ENCODE measurements around the gene FLT4. TPM values are rescaled to one million over a fixed set of nuclear protein-coding genes. Genes with fewer than 3 reads are reported as not detected.

FLT4 gene
- total RNA-seq, 1 donor from 2014 or later: 2.0 TPM

- Mint-ChIP-seq H3K4me1 (ENCODE audit: low read depth) (peaks cover 2% of the 10 kb centered on the region), H3K4me3 (ENCODE audit: low read depth) (no peak overlapping the region)
Observed at GRCh38 chr5:180622910-180623309, 26.5 kb downstream of the FLT4 start.

DNA sequence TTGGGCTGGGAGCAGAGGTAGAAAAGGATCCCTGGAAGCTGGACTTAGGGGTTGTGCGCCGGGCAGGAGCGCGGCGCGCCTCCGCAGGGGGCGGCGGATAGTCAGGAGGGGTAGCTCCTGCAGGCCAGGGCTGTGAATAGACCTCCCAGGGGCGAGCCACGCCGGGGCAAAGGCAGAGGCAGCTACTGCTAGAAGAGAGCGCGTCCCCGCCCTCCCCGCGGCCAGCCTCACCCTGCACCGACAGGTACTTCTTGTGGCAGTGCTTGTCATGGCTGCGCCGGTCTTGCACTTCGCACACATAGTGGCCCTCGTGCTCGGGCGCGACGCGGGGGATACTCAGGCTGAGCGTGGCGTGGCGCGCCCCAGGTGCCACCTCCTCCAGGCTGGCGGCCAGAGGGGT is 28.1 kb downstream of the FLT4 start:
- no peak for DNase-seq (ENCODE audit: low spot score, unreplicated experiment)
- no peaks in the 10 kb centered on the region for H3K36me3 Mint-ChIP-seq (ENCODE audit: insufficient read depth)
- TF ChIP-seq, protein P1, sequence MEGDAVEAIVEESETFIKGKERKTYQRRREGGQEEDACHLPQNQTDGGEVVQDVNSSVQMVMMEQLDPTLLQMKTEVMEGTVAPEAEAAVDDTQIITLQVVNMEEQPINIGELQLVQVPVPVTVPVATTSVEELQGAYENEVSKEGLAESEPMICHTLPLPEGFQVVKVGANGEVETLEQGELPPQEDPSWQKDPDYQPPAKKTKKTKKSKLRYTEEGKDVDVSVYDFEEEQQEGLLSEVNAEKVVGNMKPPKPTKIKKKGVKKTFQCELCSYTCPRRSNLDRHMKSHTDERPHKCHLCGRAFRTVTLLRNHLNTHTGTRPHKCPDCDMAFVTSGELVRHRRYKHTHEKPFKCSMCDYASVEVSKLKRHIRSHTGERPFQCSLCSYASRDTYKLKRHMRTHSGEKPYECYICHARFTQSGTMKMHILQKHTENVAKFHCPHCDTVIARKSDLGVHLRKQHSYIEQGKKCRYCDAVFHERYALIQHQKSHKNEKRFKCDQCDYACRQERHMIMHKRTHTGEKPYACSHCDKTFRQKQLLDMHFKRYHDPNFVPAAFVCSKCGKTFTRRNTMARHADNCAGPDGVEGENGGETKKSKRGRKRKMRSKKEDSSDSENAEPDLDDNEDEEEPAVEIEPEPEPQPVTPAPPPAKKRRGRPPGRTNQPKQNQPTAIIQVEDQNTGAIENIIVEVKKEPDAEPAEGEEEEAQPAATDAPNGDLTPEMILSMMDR (IDR thresholded peaks at IDR 0.05; ENCODE audit: unreplicated experiment): no peak
- H3K9me3 Mint-ChIP-seq (ENCODE audit: low read depth): no peaks in the 10 kb centered on the region
- H3K27ac Mint-ChIP-seq: no peak overlapping the region
- H3K27me3 Mint-ChIP-seq: peaks cover 32% of the 10 kb centered on the region
- peaks cover 2% of the 10 kb centered on the region for H3K4me1 Mint-ChIP-seq (ENCODE audit: low read depth)
- H3K4me3 Mint-ChIP-seq (ENCODE audit: low read depth): no peak overlapping the region

More at GRCh38 chr5:180622910-180623309, 26.5 kb downstream of the FLT4 start:
- TF ChIP-seq, protein P1 (IDR thresholded peaks at IDR 0.05; ENCODE audit: unreplicated experiment): no peak
- peaks cover 31% of the 10 kb centered on the region for H3K27me3 Mint-ChIP-seq
- no peak for DNase-seq (ENCODE audit: low spot score, unreplicated experiment)
- H3K36me3 Mint-ChIP-seq (ENCODE audit: insufficient read depth): no peaks in the 10 kb centered on the region
- no peaks in the 10 kb centered on the region for H3K9me3 Mint-ChIP-seq (ENCODE audit: low read depth)
- no peak overlapping the region for H3K27ac Mint-ChIP-seq

- no peaks in the 10 kb centered on the region for H3K36me3 Mint-ChIP-seq (ENCODE audit: insufficient read depth)
- no peak for DNase-seq (ENCODE audit: low spot score, unreplicated experiment)
- no peak overlapping the region for H3K27ac Mint-ChIP-seq
- peaks cover 2% of the 10 kb centered on the region for H3K4me1 Mint-ChIP-seq (ENCODE audit: low read depth)
- TF ChIP-seq, protein P1 (IDR thresholded peaks at IDR 0.05; ENCODE audit: unreplicated experiment): no peak
- peaks cover 29% of the 10 kb centered on the region for H3K27me3 Mint-ChIP-seq
- H3K4me3 Mint-ChIP-seq (ENCODE audit: low read depth): no peak overlapping the region
- H3K9me3 Mint-ChIP-seq (ENCODE audit: low read depth): no peaks in the 10 kb centered on the region
Observed at GRCh38 chr5:180620014-180620413, 29.4 kb downstream of the FLT4 start.

- no peak for DNase-seq (ENCODE audit: low spot score, unreplicated experiment)
- Mint-ChIP-seq H3K9me3 (ENCODE audit: low read depth) (no peaks in the 10 kb centered on the region), H3K4me1 (ENCODE audit: low read depth) (peaks cover 2% of the 10 kb centered on the region), H3K27me3 (peaks cover 29% of the 10 kb centered on the region), H3K27ac (no peak overlapping the region), H3K36me3 (ENCODE audit: insufficient read depth) (no peaks in the 10 kb centered on the region), H3K4me3 (ENCODE audit: low read depth) (no peak overlapping the region)
- TF ChIP-seq, protein P1 (IDR thresholded peaks at IDR 0.05; ENCODE audit: unreplicated experiment): no peak
Observed at GRCh38 chr5:180619563-180619915, 29.9 kb downstream of the FLT4 start.

DNA sequence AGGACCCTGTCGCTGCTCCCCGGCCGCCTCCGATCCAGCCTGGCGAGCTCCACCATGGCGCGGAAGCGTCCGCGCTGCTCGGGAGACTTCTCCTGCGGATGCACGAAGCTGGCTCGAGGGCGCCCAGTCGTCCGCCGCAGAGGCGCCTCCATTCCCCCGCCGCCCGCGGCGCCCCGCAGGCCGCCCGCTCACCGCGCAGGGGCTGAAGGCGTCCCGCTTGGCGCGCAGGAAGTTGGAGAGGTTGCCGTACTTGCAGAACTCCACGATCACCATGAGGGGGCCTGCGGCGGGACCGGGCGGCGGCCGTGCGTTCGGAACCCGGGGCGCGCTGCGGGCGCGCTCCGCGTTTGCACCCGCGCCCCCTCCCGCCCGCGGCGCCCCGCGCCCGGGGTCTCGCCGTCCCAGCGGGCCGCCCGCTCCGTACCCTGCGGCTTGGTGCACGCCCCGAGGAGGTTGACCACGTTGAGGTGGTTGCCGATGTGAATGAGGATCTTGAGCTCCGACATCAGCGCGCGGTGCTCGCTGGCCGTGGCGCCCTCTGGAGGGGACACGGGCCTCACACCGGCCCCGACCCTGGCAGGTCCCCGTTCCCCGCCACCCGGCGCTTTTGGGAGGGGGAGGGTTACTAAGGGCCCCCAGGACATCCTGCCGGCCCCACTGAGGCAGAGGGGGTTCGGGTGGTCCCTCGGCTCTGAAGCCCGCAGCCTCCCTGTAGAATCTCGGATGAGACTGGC is 30.4 kb downstream of the FLT4 start:
- peak overlapping the region; percentile 58 for H3K4me3 Mint-ChIP-seq (ENCODE audit: low read depth)
- peaks cover 2% of the 10 kb centered on the region for H3K4me1 Mint-ChIP-seq (ENCODE audit: low read depth)
- H3K9me3 Mint-ChIP-seq (ENCODE audit: low read depth): no peaks in the 10 kb centered on the region
- TF ChIP-seq, protein P1 (IDR thresholded peaks at IDR 0.05; ENCODE audit: unreplicated experiment): peak; percentile 64
- H3K27ac Mint-ChIP-seq: no peak overlapping the region
- DNase-seq (ENCODE audit: low spot score, unreplicated experiment): peak; percentile 44
- H3K27me3 Mint-ChIP-seq: peaks cover 33% of the 10 kb centered on the region
- H3K36me3 Mint-ChIP-seq (ENCODE audit: insufficient read depth): no peaks in the 10 kb centered on the region

Measured in progenitor cell of endocrine pancreas (in vitro differentiated cells).